Measurements from ENCODE around the gene SCNN1G.
"Not testable (repeated sequence)": the region's sequence is repeated elsewhere in the genome, so short reads cannot be mapped to it uniquely, and the experiment has no call there.

The SCNN1G gene

GRCh38 chr16:23141033-23141432, 41.5 kb upstream of the SCNN1G start:
- DNase-seq (ENCODE audit: low read depth) = no peak
- no peak for TF ChIP-seq CTCF (IDR thresholded peaks at IDR 0.05; ENCODE audit: insufficient read depth, low read depth, low read length, missing control alignments)
- no peak overlapping the region for H3K4me3 ChIP-seq (ENCODE audit: low read length)

GRCh38 chr16:23141500-23141899, 41.0 kb upstream of the SCNN1G start:
- no peak for TF ChIP-seq CTCF (IDR thresholded peaks at IDR 0.05; ENCODE audit: insufficient read depth, low read depth, low read length, missing control alignments)
- H3K4me3 ChIP-seq (ENCODE audit: low read length) = no peak overlapping the region
- DNase-seq (ENCODE audit: low read depth) = no peak

- no peak for TF ChIP-seq CTCF (IDR thresholded peaks at IDR 0.05; ENCODE audit: insufficient read depth, low read depth, low read length, missing control alignments)
- peak; percentile 92 for DNase-seq (ENCODE audit: low read depth)
- H3K4me3 ChIP-seq (ENCODE audit: low read length) = no peak overlapping the region
These were observed 40.4 kb upstream of the SCNN1G start for GRCh38 chr16:23141959-23142740.

GRCh38 chr16:23143391-23143790, 39.2 kb upstream of the SCNN1G start:
- H3K4me3 ChIP-seq (ENCODE audit: low read length) = no peak overlapping the region
- DNase-seq (ENCODE audit: low read depth) = no peak
- no peak for TF ChIP-seq CTCF (IDR thresholded peaks at IDR 0.05; ENCODE audit: insufficient read depth, low read depth, low read length, missing control alignments)

GRCh38 chr16:23144393-23144792, 38.2 kb upstream of the SCNN1G start:
- not testable (repeated sequence) for H3K4me3 ChIP-seq (ENCODE audit: low read length); DNase-seq (ENCODE audit: low read depth)

GRCh38 chr16:23145186-23145585, 37.4 kb upstream of the SCNN1G start:
- DNase-seq (ENCODE audit: low read depth) = peak; percentile 75
- TF ChIP-seq CTCF (IDR thresholded peaks at IDR 0.05; ENCODE audit: insufficient read depth, low read depth, low read length, missing control alignments) = no peak
- H3K4me3 ChIP-seq (ENCODE audit: low read length) = peak overlapping the region; percentile 6

GRCh38 chr16:23145608-23146007, 36.9 kb upstream of the SCNN1G start:
- peak overlapping the region; percentile 6 for H3K4me3 ChIP-seq (ENCODE audit: low read length)
- no peak for TF ChIP-seq CTCF (IDR thresholded peaks at IDR 0.05; ENCODE audit: insufficient read depth, low read depth, low read length, missing control alignments)
- DNase-seq (ENCODE audit: low read depth) = peak; percentile 94

Measured in epithelial cell of esophagus (primary cell).